GM10266 (cell line): ENCODE data around the gene SLC36A2.
"Not testable (repeated sequence)": the region's sequence is repeated elsewhere in the genome, so short reads cannot be mapped to it uniquely, and the experiment has no call there.

Source experiments
- DNase-seq: peaks from one replicate; pipeline ENCODE4 v3.0.0; 2012; ENCODE audit errors: extremely low spot score
- CTCF ChIP-seq: IDR thresholded peaks from 2 replicates; pipeline ENCODE4 v1.5.1; 2012; ENCODE audit warnings: mild to moderate bottlenecking, low read depth; ENCODE audit not compliant: control insufficient read depth, insufficient read depth; ENCODE audit errors: missing control alignments

The SLC36A2 gene

GRCh38 chr5:151313357-151313756, 34.0 kb downstream of the SLC36A2 start:
- TF ChIP-seq CTCF, result no peak
- no peak for DNase-seq

- no peak for TF ChIP-seq CTCF
- no peak for DNase-seq
Measured at GRCh38 chr5:151312756-151313324, 34.5 kb downstream of the SLC36A2 start.

- TF ChIP-seq CTCF, result no peak
- no peak for DNase-seq
Measured at GRCh38 chr5:151310932-151311331, 36.4 kb downstream of the SLC36A2 start.

- not testable (repeated sequence) for DNase-seq
Measured at GRCh38 chr5:151309821-151310220, 37.5 kb downstream of the SLC36A2 start.

GRCh38 chr5:151309266-151309665, 38.1 kb downstream of the SLC36A2 start:
- DNase-seq, result not testable (repeated sequence)

- no peak for DNase-seq
- no peak for TF ChIP-seq CTCF
Measured at GRCh38 chr5:151303666-151304065, 43.7 kb downstream of the SLC36A2 start, which contains the start of gene SLC36A3. Gene SLC36A3 (minus strand): TSS chr5:151303766. CDS start chr5:151303354, 412 bp downstream.

GRCh38 chr5:151298063-151298855, 49.1 kb downstream of the SLC36A2 start:
- peak; percentile 78 for TF ChIP-seq CTCF
- DNase-seq, result peak; percentile 81

- no peak for DNase-seq
- no peak for TF ChIP-seq CTCF
Measured at GRCh38 chr5:151296974-151297373, 50.4 kb downstream of the SLC36A2 start.
